A549 (cell line): ENCODE measurements around the gene PUS3.

Source experiments
- CTCF ChIP-seq: fragments of >200 bp; sonication (Bioruptor Twin); formaldehyde crosslinking; IDR thresholded peaks from 3 replicates; pipeline ENCODE4 v1.5.1; 2016
- HDAC2 ChIP-seq: fragments of 200-600 bp; sonication (generic); IDR thresholded peaks from 2 replicates; pipeline ENCODE4 v1.6.1; 2016
- MAX ChIP-seq: IDR thresholded peaks from 2 replicates; pipeline ENCODE4 v1.6.1; 2012
- POLR2A ChIP-seq: IDR thresholded peaks from 2 replicates; pipeline ENCODE4 v1.6.1; 2012; ENCODE audit warnings: mild to moderate bottlenecking, low read length
- REST ChIP-seq: fragments of 200-600 bp; sonication (generic); IDR thresholded peaks from 2 replicates; pipeline ENCODE4 v1.6.1; 2016; ENCODE audit warnings: antibody characterized with exemption, mild to moderate bottlenecking, moderate library complexity
- SMC3 ChIP-seq: fragments of >200 bp; sonication (Bioruptor Twin); formaldehyde crosslinking; IDR thresholded peaks from 3 replicates; pipeline ENCODE4 v1.6.1; 2018; ENCODE audit warnings: inconsistent platforms
- USF2 ChIP-seq: fragments of 450-650 bp; IDR thresholded peaks from 2 replicates; pipeline ENCODE4 v1.6.1; 2014; ENCODE audit warnings: antibody characterized with exemption

GRCh38 chr11:125910226-125910849, 7.3 kb upstream of the PUS3 start:
- TF ChIP-seq POLR2A (no peak), CTCF (no peak), MAX (no peak), HDAC2 (no peak), REST (no peak), SMC3 (no peak), USF2 (no peak)
